ENCODE measurements around the gene IQGAP2.

DNA sequence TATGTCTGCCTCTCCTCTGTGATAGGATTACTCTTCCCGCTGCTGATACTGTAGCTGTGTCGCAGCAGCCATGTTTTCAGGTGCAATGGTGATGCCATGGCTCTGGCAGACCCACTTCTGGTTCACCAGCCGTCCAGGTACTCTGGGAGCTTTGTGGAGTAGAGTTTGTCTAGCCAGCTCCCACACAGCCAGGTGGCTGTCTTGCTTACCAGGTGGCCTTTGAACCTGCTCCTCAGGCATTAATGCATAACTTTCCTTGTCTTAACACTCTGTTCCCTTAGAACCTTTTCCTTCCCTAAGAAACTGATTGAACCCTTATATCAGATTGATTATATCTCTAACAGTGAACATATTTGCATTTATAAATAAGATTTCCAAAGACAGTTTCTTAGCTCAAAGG, 177.9 kb downstream of the IQGAP2 start:
- TF ChIP-seq EZH2 (IDR thresholded peaks at IDR 0.05; ENCODE audit: low read length, unreplicated experiment): no peak
- TF ChIP-seq, protein P1, sequence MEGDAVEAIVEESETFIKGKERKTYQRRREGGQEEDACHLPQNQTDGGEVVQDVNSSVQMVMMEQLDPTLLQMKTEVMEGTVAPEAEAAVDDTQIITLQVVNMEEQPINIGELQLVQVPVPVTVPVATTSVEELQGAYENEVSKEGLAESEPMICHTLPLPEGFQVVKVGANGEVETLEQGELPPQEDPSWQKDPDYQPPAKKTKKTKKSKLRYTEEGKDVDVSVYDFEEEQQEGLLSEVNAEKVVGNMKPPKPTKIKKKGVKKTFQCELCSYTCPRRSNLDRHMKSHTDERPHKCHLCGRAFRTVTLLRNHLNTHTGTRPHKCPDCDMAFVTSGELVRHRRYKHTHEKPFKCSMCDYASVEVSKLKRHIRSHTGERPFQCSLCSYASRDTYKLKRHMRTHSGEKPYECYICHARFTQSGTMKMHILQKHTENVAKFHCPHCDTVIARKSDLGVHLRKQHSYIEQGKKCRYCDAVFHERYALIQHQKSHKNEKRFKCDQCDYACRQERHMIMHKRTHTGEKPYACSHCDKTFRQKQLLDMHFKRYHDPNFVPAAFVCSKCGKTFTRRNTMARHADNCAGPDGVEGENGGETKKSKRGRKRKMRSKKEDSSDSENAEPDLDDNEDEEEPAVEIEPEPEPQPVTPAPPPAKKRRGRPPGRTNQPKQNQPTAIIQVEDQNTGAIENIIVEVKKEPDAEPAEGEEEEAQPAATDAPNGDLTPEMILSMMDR (conservative IDR thresholded peaks at IDR 0.05; ENCODE audit: low read depth, low read length): no peak

Data from PC-3 (cell line).